Keratinocyte (primary cell): Measurements from ENCODE around the gene HOOK2.

Source experiments
- CTCF ChIP-seq, 3 experiments: IDR thresholded peaks in 1 of 3; conservative IDR thresholded peaks in 1 of 3; optimal IDR thresholded peaks in 1 of 3; 2 replicates in 2 of 3; 3 replicates in 1 of 3; pipeline versions ENCODE3 to v1.5.1; 2011; ENCODE audit warnings: low read length in 3 of 3, mild to moderate bottlenecking in 3 of 3, moderate library complexity in 2 of 3, control low read depth in 1 of 3, inconsistent platforms in 1 of 3; ENCODE audit not compliant: insufficient read depth in 2 of 3; ENCODE audit errors: extremely low read depth in 1 of 3
- EZH2 ChIP-seq: IDR thresholded peaks from one replicate; pipeline ENCODE4 v1.6.1; 2012; ENCODE audit warnings: inconsistent platforms, mild to moderate bottlenecking, low read length, moderate library complexity

- TF ChIP-seq CTCF (optimal IDR thresholded peaks at IDR 0.05 in 1 of 3, IDR thresholded peaks at IDR 0.05 in 1 of 3, conservative IDR thresholded peaks at IDR 0.05 in 1 of 3; ENCODE audit: extremely low read depth in 1 of 3, insufficient read depth in 2 of 3, low read length in 3 of 3) = no peak
- no peak for TF ChIP-seq EZH2
These were observed 14.7 kb upstream of the HOOK2 start for GRCh38 chr19:12789904-12790619.
